ENCODE data around the gene SAXO1. TPM values are rescaled to one million over a fixed set of nuclear protein-coding genes. Genes with fewer than 3 reads are reported as not detected.
"Not testable (repeated sequence)": the region's sequence is repeated elsewhere in the genome, so short reads cannot be mapped to it uniquely, and the experiment has no call there.

SAXO1 gene
- total RNA-seq, 1 experiment from 2014 or later, result 0.09 TPM

DNA sequence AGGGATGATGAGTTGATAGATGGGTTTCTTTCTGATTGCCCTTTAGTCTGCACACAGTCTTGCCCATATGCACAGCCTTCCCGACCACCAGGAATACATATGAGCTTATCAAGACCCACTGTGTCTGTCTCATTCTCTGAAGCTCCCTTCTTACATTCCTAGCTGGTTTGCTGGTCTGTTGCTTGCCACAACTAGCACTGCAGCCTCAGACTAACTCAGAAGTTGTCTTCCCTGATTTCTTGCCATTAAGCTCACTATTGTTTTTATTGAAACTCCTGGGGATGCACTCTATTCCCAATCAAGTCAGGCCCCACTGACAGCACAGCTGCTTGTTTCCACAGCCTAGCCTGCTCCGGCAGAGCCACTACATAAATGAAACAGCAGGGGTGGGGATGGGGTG is 97.5 kb downstream of the SAXO1 start:
- no peak for TF ChIP-seq USF1 (CRISPR knock-in tag; IDR thresholded peaks at IDR 0.05)
- no peak for TF ChIP-seq CTCF (IDR thresholded peaks at IDR 0.05)
- TF ChIP-seq FOXK1 (CRISPR knock-in tag; IDR thresholded peaks at IDR 0.05), result no peak
- TF ChIP-seq, protein P1, sequence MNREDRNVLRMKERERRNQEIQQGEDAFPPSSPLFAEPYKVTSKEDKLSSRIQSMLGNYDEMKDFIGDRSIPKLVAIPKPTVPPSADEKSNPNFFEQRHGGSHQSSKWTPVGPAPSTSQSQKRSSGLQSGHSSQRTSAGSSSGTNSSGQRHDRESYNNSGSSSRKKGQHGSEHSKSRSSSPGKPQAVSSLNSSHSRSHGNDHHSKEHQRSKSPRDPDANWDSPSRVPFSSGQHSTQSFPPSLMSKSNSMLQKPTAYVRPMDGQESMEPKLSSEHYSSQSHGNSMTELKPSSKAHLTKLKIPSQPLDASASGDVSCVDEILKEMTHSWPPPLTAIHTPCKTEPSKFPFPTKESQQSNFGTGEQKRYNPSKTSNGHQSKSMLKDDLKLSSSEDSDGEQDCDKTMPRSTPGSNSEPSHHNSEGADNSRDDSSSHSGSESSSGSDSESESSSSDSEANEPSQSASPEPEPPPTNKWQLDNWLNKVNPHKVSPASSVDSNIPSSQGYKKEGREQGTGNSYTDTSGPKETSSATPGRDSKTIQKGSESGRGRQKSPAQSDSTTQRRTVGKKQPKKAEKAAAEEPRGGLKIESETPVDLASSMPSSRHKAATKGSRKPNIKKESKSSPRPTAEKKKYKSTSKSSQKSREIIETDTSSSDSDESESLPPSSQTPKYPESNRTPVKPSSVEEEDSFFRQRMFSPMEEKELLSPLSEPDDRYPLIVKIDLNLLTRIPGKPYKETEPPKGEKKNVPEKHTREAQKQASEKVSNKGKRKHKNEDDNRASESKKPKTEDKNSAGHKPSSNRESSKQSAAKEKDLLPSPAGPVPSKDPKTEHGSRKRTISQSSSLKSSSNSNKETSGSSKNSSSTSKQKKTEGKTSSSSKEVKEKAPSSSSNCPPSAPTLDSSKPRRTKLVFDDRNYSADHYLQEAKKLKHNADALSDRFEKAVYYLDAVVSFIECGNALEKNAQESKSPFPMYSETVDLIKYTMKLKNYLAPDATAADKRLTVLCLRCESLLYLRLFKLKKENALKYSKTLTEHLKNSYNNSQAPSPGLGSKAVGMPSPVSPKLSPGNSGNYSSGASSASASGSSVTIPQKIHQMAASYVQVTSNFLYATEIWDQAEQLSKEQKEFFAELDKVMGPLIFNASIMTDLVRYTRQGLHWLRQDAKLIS (CRISPR knock-in tag; IDR thresholded peaks at IDR 0.05; ENCODE audit: borderline replicate concordance), result no peak
- no peak for TF ChIP-seq SOX15 (CRISPR knock-in tag; IDR thresholded peaks at IDR 0.05)
- no peak for TF ChIP-seq MLX (CRISPR knock-in tag; IDR thresholded peaks at IDR 0.05)
- TF ChIP-seq ERG (CRISPR knock-in tag; IDR thresholded peaks at IDR 0.05), result no peak
- H3K9me3 Mint-ChIP-seq, result no peaks in the 10 kb centered on the region
- H3K27ac Mint-ChIP-seq, result no peak overlapping the region
- no peaks in the 10 kb centered on the region; the same call in 1 of the 2 replicates for H3K27me3 Mint-ChIP-seq (ENCODE audit: low read depth)
- no peaks in the 10 kb centered on the region for H3K4me1 Mint-ChIP-seq
- DNase-seq (ENCODE audit: low spot score), result no peak
- no peaks in the 10 kb centered on the region for H3K36me3 Mint-ChIP-seq
- H3K4me3 Mint-ChIP-seq, result no peak overlapping the region
- ChIA-PET CTCF (interaction anchor here (1.4 kb wide), 1 partner anchor 78 kb away, joined by 4 read pairs; no protein-coding TSS in a partner anchor), POLR2A (no interaction called here)
- ATAC-seq, result peak; percentile 34; the same call in 1 of the 2 replicates

- POLR2A ChIA-PET; H3K27me3 Mint-ChIP-seq (ENCODE audit: low read depth); H3K9me3 Mint-ChIP-seq; ATAC-seq; DNase-seq (ENCODE audit: low spot score); H3K36me3 Mint-ChIP-seq; H3K27ac Mint-ChIP-seq; CTCF ChIA-PET; H3K4me1 Mint-ChIP-seq; H3K4me3 Mint-ChIP-seq: not testable (repeated sequence)
Observed at GRCh38 chr9:18930611-18931010, 102.4 kb downstream of the SAXO1 start.

- DNase-seq (ENCODE audit: low spot score), result no peak
- H3K9me3 Mint-ChIP-seq, result peaks cover 3% of the 10 kb centered on the region; the same call in 1 of the 2 replicates
- no peaks in the 10 kb centered on the region for H3K4me1 Mint-ChIP-seq
- H3K27me3 Mint-ChIP-seq (ENCODE audit: low read depth), result no peaks in the 10 kb centered on the region; the same call in 1 of the 2 replicates
- H3K36me3 Mint-ChIP-seq, result no peaks in the 10 kb centered on the region
- ChIA-PET CTCF (no interaction called here), POLR2A (no interaction called here)
- H3K4me3 Mint-ChIP-seq, result no peak overlapping the region
- ATAC-seq, result no peak
- no peak overlapping the region for H3K27ac Mint-ChIP-seq
- TF ChIP-seq AR (CRISPR knock-in tag; IDR thresholded peaks at IDR 0.05) (no peak), ZMAT4 (CRISPR knock-in tag; IDR thresholded peaks at IDR 0.05) (no peak), ARID4B (CRISPR knock-in tag; IDR thresholded peaks at IDR 0.05; ENCODE audit: borderline replicate concordance) (no peak), MYBL2 (CRISPR knock-in tag; IDR thresholded peaks at IDR 0.05) (no peak), GTF2I (CRISPR knock-in tag; conservative IDR thresholded peaks at IDR 0.05) (no peak), GRHL2 (CRISPR knock-in tag; IDR thresholded peaks at IDR 0.05; ENCODE audit: insufficient replicate concordance, severe bottlenecking) (no peak), TEAD4 (CRISPR knock-in tag; IDR thresholded peaks at IDR 0.05) (no peak)
Observed at GRCh38 chr9:18928711-18929110, 104.3 kb downstream of the SAXO1 start.
